Hepatocyte (in vitro differentiated cells): ENCODE results near the gene CLPSL1. TPM values are rescaled to one million over a fixed set of nuclear protein-coding genes. Genes with fewer than 3 reads are reported as not detected.

Experiments
- DNase-seq: peaks from one replicate; pipeline ENCODE4 v3.0.0-alpha.2; 2016; ENCODE audit warnings: low spot score
- H2AFZ ChIP-seq: fragments of 200-600 bp; sonication (generic); 2 replicates; pipeline ENCODE4 v1.6.0; 2016; ENCODE audit warnings: antibody characterized with exemption, mild to moderate bottlenecking
- H3K27ac ChIP-seq: fragments of 200-600 bp; sonication (generic); 2 replicates; pipeline ENCODE4 v1.5.1; 2016; ENCODE audit warnings: mild to moderate bottlenecking
- H3K27me3 ChIP-seq: fragments of 200-600 bp; sonication (generic); 2 replicates; pipeline ENCODE4 v1.6.1; 2016
- H3K36me3 ChIP-seq: fragments of 200-600 bp; sonication (generic); replicated peaks from 2 replicates; pipeline ENCODE4 v1.5.1; 2016; ENCODE audit warnings: low read depth; ENCODE audit not compliant: insufficient read depth
- H3K4me1 ChIP-seq: fragments of 200-600 bp; sonication (generic); 2 replicates; pipeline ENCODE4 v1.5.1; 2016; ENCODE audit warnings: mild to moderate bottlenecking, moderate library complexity; ENCODE audit not compliant: insufficient read depth
- H3K4me2 ChIP-seq: fragments of 200-600 bp; sonication (generic); 2 replicates; pipeline ENCODE4 v1.6.0; 2016
- H3K4me3 ChIP-seq: fragments of 200-600 bp; sonication (generic); 2 replicates; pipeline ENCODE4 v1.5.1; 2016; ENCODE audit warnings: mild to moderate bottlenecking
- H3K79me2 ChIP-seq: fragments of 200-600 bp; sonication (generic); 2 replicates; pipeline ENCODE4 v1.6.0; 2017; ENCODE audit warnings: mild to moderate bottlenecking
- H3K9me2 ChIP-seq: fragments of 200-600 bp; sonication (generic); replicated peaks from 2 replicates; pipeline ENCODE4 v1.6.0; 2017; ENCODE audit warnings: mild to moderate bottlenecking; ENCODE audit not compliant: insufficient read depth
- H3K9me3 ChIP-seq: fragments of 200-600 bp; sonication (generic); 2 replicates; pipeline ENCODE4 v1.5.1; 2016; ENCODE audit warnings: low read depth, mild to moderate bottlenecking
- H4K20me1 ChIP-seq: fragments of 200-600 bp; sonication (generic); 2 replicates; pipeline ENCODE4 v1.6.0; 2016; ENCODE audit warnings: mild to moderate bottlenecking; ENCODE audit not compliant: insufficient read depth, poor library complexity, severe bottlenecking
- CTCF ChIP-seq: fragments of 200-600 bp; sonication (generic); IDR thresholded peaks from 2 replicates; pipeline ENCODE4 v1.5.1; 2016; ENCODE audit warnings: antibody characterized with exemption, mild to moderate bottlenecking; ENCODE audit not compliant: poor library complexity
- EZH2 ChIP-seq: fragments of 200-600 bp; sonication (generic); IDR thresholded peaks from 2 replicates; pipeline ENCODE4 v1.6.1; 2016; ENCODE audit warnings: antibody characterized with exemption, mild to moderate bottlenecking, borderline replicate concordance
- EZH2phosphoT487 ChIP-seq: fragments of 200-600 bp; sonication (generic); IDR thresholded peaks from one replicate; pipeline ENCODE4 v1.6.1; 2018; ENCODE audit warnings: antibody characterized with exemption, mild to moderate bottlenecking, low read depth, moderate library complexity; ENCODE audit not compliant: unreplicated experiment, severe bottlenecking
- WGBS: methylation state at CpG from one replicate; pipeline ENCODE4 v1.1.6; 2016; ENCODE audit warnings: low lambda C conversion rate; ENCODE audit errors: missing lambda C conversion rate; 5-methylcytosine and 5-hydroxymethylcytosine counted together
- polyA plus RNA-seq: library from polyadenylated mRNA; unstranded; fragments of >200 nt; fragmentation: Nextera tagmentation; extraction: Ambion mirVana; gene quantifications from 2 replicates; pipeline ENCODE4 v1.2.1, GENCODE V29; 2016
- total RNA-seq: library from RNA; depleted of rRNA; stranded (reverse); fragments of >200 nt; gene quantifications from 2 replicates; pipeline ENCODE4 v1.2.3, GENCODE V29; 2014

Gene CLPSL1
- total and polyA plus RNA-seq, 2 experiments from 2014 or later: not detected

DNA sequence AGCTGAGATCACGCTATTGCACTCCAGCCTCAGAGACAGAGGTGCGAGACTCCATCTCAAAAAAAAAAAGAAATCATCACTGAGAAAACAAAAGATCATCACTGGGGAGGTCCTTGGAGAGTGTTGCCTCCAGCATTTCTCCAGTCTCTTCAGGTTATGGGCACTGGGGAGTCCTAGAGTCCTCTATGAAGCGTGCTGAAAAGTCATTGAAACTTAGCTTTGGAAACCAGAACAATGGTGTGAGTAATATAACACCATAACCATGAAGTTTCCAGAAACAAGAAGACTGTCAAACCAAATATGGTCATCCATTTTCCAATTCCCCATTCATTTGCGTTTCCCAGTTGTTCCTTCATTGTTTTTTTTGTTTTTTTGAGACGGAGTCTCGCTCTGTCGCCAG is 30.3 kb upstream of the CLPSL1 start:
- no peak overlapping the region for H2AFZ ChIP-seq
- WGBS: 97% methylated on average over 7 of the region's 7 CpGs
- H3K9me2 ChIP-seq: no peaks in the 10 kb centered on the region
- DNase-seq: no peak
- H3K9me3 ChIP-seq: no peaks in the 10 kb centered on the region
- no peaks in the 10 kb centered on the region for H3K27me3 ChIP-seq
- no peak overlapping the region for H3K27ac ChIP-seq
- H3K4me3 ChIP-seq: no peak overlapping the region
- H3K4me1 ChIP-seq: no peaks in the 10 kb centered on the region
- TF ChIP-seq EZH2phosphoT487 (no peak), EZH2 (no peak), CTCF (no peak)
- no peak overlapping the region for H3K4me2 ChIP-seq
- H4K20me1 ChIP-seq: no peaks in the 10 kb centered on the region
- no peaks in the 10 kb centered on the region for H3K36me3 ChIP-seq
- H3K79me2 ChIP-seq: no peaks in the 10 kb centered on the region

GRCh38 chr6:35751594-35751993 is 29.2 kb upstream of the CLPSL1 start:
- Histone ChIP-seq H3K9me3 (no peaks in the 10 kb centered on the region), H2AFZ (no peak overlapping the region), H3K27me3 (no peaks in the 10 kb centered on the region), H3K36me3 (no peaks in the 10 kb centered on the region), H3K79me2 (no peaks in the 10 kb centered on the region), H3K4me3 (no peak overlapping the region), H4K20me1 (no peaks in the 10 kb centered on the region), H3K27ac (no peak overlapping the region), H3K4me1 (no peaks in the 10 kb centered on the region), H3K4me2 (no peak overlapping the region), H3K9me2 (no peaks in the 10 kb centered on the region)
- no peak for TF ChIP-seq EZH2
- TF ChIP-seq EZH2phosphoT487: no peak
- no peak for TF ChIP-seq CTCF
- DNase-seq: no peak
- WGBS: 89% methylated on average over 4 of the region's 4 CpGs

DNA sequence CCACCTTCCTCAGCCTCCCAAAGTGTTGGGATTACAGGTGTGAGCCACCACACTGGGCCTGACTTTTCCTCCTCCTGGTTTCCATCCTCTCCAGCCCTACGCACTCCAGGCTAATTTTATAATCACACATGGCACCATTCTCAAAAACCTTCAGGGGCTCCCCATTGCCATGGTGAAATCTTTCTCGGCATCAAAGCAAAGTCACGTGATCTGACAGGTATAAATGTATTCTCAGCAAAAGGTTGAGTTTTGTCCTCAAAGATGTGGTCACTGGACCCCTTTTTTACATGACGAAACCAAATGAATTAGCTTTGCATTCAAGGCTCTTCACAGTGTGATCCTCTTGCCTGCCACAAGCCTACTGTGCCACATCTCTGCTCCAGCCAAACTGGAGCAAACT is 28.5 kb upstream of the CLPSL1 start:
- 92% methylated on average over 4 of the region's 4 CpGs for WGBS
- Histone ChIP-seq H3K27ac (no peak overlapping the region), H3K27me3 (no peaks in the 10 kb centered on the region), H3K9me2 (no peaks in the 10 kb centered on the region), H3K36me3 (no peaks in the 10 kb centered on the region), H2AFZ (no peak overlapping the region), H4K20me1 (no peaks in the 10 kb centered on the region), H3K4me1 (no peaks in the 10 kb centered on the region), H3K9me3 (no peaks in the 10 kb centered on the region), H3K4me2 (no peak overlapping the region), H3K4me3 (no peak overlapping the region), H3K79me2 (no peaks in the 10 kb centered on the region)
- TF ChIP-seq CTCF: no peak
- TF ChIP-seq EZH2: no peak
- TF ChIP-seq EZH2phosphoT487: no peak
- no peak for DNase-seq
